Stomach (tissue), 9 donors: ENCODE results near the gene NRP2. TPM values are rescaled to one million over a fixed set of nuclear protein-coding genes. Genes with fewer than 3 reads are reported as not detected.

Source experiments
- DNase-seq, 2 donors: peaks; one replicate each; pipeline versions ENCODE4 v3.0.0 to v3.0.0-alpha.2; 2013 to 2019
- H3K27ac ChIP-seq, 5 donors: fragments of 200-600 bp in 4 of 5; sonication (generic) in 4 of 5; one replicate each; pipeline ENCODE4 v1.5.1; 2013 to 2019; ENCODE audit warnings: mild to moderate bottlenecking in 1 of 5, moderate library complexity in 1 of 5
- H3K27me3 ChIP-seq, 3 donors: fragments of 200-600 bp; sonication (generic); one replicate each; pipeline ENCODE4 v1.5.1; 2017 to 2019; ENCODE audit warnings: mixed run types in 1 of 3
- H3K36me3 ChIP-seq, 4 donors: fragments of 200-600 bp; sonication (generic); 1 replicate in 3 of 4; 2 replicates in 1 of 4; pipeline ENCODE4 v1.5.1; 2016 to 2019
- H3K4me1 ChIP-seq, 4 donors: fragments of 200-600 bp; sonication (generic); one replicate each; pipeline ENCODE4 v1.5.1; 2016 to 2019
- H3K4me3 ChIP-seq, 4 donors: fragments of 200-600 bp; sonication (generic) in 3 of 4; one replicate each; pipeline ENCODE4 v1.5.1; 2016 to 2019; ENCODE audit warnings: mild to moderate bottlenecking in 1 of 4
- H3K9me3 ChIP-seq, 4 donors: fragments of 200-600 bp; sonication (generic); one replicate each; pipeline ENCODE4 v1.5.1; 2016 to 2019
- EP300 ChIP-seq: sonication (generic); formaldehyde crosslinking; IDR thresholded peaks from one replicate; pipeline ENCODE4 v1.6.1; 2017; ENCODE audit warnings: antibody characterized with exemption
- POLR2A ChIP-seq, 4 donors: fragments of 450-650 bp; IDR thresholded peaks; one replicate each; pipeline ENCODE4 v1.6.1; 2016; ENCODE audit warnings: antibody characterized with exemption in 4 of 4, control low read depth in 2 of 4, mild to moderate bottlenecking in 1 of 4, moderate library complexity in 1 of 4
- POLR2AphosphoS5 ChIP-seq, 3 donors: sonication (generic); formaldehyde crosslinking; IDR thresholded peaks; one replicate each; pipeline ENCODE4 v1.6.1; 2016; ENCODE audit warnings: antibody characterized with exemption in 3 of 3
- WGBS, 5 donors: extraction: QIAGEN DNeasy Blood & Tissue Kit in 3 of 5; methylation state at CpG; one replicate each; pipeline versions ENCODE4 v1.1.5 to v1.1.7; 2013 to 2018; 5-methylcytosine and 5-hydroxymethylcytosine counted together
- intact Hi-C: fragments of 100-400 bp; cut with DNase I; formaldehyde crosslinking; loops from one replicate; pipeline ENCODE4 v1.15.1; 2023; ENCODE audit warnings: low total_unique reads
- polyA plus RNA-seq, 3 donors: library from polyadenylated mRNA; stranded (reverse); fragments of 200-250 nt; gene quantifications; one replicate each; pipeline ENCODE4 v1.2.3, GENCODE V29; 2013
- total RNA-seq, 5 donors: library from RNA; depleted of rRNA; stranded (reverse); fragments of >200 nt; gene quantifications; one replicate each; pipeline versions ENCODE4 v1.1.0 to v1.2.3, GENCODE V29; 2014 to 2016
- TF ChIP-seq, protein P1 (sequence below), 7 experiments: fragments of 450-650 bp in 4 of 7; fragments of 200-600 bp in 3 of 7; sonication (generic) in 3 of 7; IDR thresholded peaks; one replicate each; pipeline ENCODE4 v1.5.1; 2016 to 2019; ENCODE audit warnings: antibody characterized with exemption in 7 of 7, control low read depth in 2 of 7, mild to moderate bottlenecking in 1 of 7
- donor health status: healthy with polysubstance abuse.
- donor health status: Bipolar disorder and iron deficiency.
- donor health status: healthy.

NRP2 gene
- total and polyA plus RNA-seq, 8 donors = 0.92 to 166 (median 31.6) TPM

DNA sequence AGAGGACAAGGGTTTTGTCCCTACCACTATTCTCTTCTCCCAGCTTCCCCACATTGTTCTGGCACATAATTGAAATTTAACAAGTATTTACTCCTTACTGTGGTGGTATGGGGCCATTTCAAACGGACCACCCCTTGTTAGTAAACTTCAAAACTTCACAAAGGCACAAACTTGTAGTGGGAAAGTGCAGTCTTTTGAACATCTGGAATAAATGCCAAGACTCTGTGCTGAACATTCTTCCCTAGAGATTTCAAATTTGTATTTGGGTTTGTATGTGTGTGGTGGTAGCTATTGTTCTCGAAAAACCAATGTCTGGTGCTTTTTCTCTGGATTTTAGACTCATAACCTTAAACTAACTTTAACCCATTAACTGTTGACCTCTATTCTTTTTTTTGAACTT is 151.6 kb downstream of the NRP2 start:
- intact Hi-C loops = no loop called here
- H3K4me3 ChIP-seq = no peak overlapping the region
- DNase-seq = no peak
- WGBS, 5 donors = 68 to 74% (median 73%) methylated on average over 2 of the region's 2 CpGs
- no peaks in the 10 kb centered on the region for H3K9me3 ChIP-seq
- TF ChIP-seq POLR2AphosphoS5 (IDR thresholded peaks at IDR 0.05) = no peak
- no peak for TF ChIP-seq POLR2A (IDR thresholded peaks at IDR 0.05)
- TF ChIP-seq EP300 = no peak
- TF ChIP-seq, protein P1, sequence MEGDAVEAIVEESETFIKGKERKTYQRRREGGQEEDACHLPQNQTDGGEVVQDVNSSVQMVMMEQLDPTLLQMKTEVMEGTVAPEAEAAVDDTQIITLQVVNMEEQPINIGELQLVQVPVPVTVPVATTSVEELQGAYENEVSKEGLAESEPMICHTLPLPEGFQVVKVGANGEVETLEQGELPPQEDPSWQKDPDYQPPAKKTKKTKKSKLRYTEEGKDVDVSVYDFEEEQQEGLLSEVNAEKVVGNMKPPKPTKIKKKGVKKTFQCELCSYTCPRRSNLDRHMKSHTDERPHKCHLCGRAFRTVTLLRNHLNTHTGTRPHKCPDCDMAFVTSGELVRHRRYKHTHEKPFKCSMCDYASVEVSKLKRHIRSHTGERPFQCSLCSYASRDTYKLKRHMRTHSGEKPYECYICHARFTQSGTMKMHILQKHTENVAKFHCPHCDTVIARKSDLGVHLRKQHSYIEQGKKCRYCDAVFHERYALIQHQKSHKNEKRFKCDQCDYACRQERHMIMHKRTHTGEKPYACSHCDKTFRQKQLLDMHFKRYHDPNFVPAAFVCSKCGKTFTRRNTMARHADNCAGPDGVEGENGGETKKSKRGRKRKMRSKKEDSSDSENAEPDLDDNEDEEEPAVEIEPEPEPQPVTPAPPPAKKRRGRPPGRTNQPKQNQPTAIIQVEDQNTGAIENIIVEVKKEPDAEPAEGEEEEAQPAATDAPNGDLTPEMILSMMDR (IDR thresholded peaks at IDR 0.05) = no peak
- peaks cover 0 to 38% (median 8%) of the 10 kb centered on the region in 4 donors for H3K4me1 ChIP-seq
- peak overlapping the region in 1 of 5 donors; percentile 66 for H3K27ac ChIP-seq
- no peaks in the 10 kb centered on the region for H3K36me3 ChIP-seq
- no peaks in the 10 kb centered on the region for H3K27me3 ChIP-seq

DNA sequence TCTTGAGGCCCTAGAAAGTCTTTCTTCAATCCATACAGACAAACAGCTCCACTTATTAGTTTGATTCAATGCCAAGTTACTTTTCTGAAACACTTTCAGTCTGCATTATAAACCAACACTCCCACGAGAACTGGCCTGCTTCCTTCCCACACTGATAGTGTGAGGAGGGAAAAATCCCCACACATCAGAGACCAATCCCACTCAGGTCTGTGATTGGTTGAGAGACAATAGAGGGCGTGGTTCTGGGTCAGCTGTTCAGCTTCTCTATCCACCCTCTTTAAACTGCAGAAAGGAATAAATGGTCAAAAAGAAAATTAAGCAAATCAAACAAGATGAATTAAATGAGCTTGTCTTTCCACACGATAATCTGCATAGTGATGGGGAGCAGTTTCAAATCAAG is 152.5 kb downstream of the NRP2 start:
- intact Hi-C loops = no loop called here
- Histone ChIP-seq H3K4me1 (peaks cover 0 to 38% (median 8%) of the 10 kb centered on the region in 4 donors), H3K27me3 (no peaks in the 10 kb centered on the region), H3K36me3 (no peaks in the 10 kb centered on the region), H3K4me3 (no peak overlapping the region), H3K27ac (peak overlapping the region in 2 of 5 donors; percentile 41 to 66), H3K9me3 (no peaks in the 10 kb centered on the region)
- DNase-seq = peak in 1 of 2 donors; percentile 76
- TF ChIP-seq EP300 (no peak), POLR2AphosphoS5 (IDR thresholded peaks at IDR 0.05) (no peak)
- TF ChIP-seq, protein P1 (IDR thresholded peaks at IDR 0.05) = no peak
- 27 to 40% (median 34%) methylated on average over 3 of the region's 3 CpGs for WGBS, 5 donors

DNA sequence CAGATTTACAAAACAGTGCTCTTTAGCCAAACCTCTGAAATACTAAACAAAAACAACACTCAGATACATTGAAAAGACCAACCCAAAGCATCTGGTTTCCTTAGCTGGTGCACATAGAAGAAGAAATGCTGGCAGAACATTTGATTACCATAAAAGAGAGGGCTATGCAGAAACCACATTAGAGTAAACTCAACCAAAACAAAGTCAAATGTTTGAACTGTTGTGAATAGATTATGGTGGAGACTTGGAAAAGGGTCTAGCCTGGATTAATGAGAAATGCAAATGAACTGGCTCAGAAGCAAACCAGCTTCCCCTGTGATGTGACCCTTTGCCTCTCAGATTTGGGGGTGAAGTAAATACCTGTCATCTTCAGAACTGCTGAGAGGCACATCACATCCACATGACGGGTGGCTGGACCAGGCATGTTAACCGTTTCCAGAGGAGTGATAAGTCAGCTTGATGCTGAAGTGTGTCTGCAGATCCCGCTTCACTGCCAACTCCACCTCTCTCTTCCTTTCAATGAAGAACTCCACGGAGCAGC is 153.0 kb downstream of the NRP2 start:
- Histone ChIP-seq H3K27ac (peak overlapping the region in 3 of 5 donors; percentile 50 to 66 (median 65)), H3K9me3 (no peaks in the 10 kb centered on the region), H3K27me3 (no peaks in the 10 kb centered on the region), H3K36me3 (no peaks in the 10 kb centered on the region), H3K4me1 (peaks cover 0 to 38% (median 8%) of the 10 kb centered on the region in 4 donors), H3K4me3 (no peak overlapping the region)
- TF ChIP-seq POLR2AphosphoS5 (IDR thresholded peaks at IDR 0.05) = peak in 1 of 3 donors; percentile 30
- TF ChIP-seq, protein P1 (IDR thresholded peaks at IDR 0.05) = no peak
- peak in 1 of 2 donors; percentile 65 for DNase-seq
- intact Hi-C loops = no loop called here
- WGBS, 5 donors = 48 to 64% (median 59%) methylated on average over 4 of the region's 4 CpGs

DNA sequence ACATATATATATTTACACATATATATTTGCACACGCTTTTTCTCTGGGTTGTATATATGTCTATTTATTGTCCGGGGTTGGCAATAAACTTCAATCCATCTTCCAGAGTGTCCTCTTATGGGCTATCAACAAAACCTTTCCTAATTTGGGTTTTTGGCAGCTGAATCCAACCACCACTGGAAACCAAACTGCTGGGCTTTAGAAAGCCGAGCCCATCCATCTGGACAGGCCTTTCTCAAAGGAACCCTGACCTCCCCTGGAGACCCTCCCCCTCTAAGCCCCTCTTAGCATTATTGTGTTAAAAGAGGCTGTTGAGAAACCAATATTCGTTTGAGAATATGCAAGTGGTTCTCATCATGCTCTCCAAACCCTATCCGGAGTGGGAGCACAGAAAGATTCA is 153.6 kb downstream of the NRP2 start:
- 52 to 71% (median 62%) methylated on average over 5 of the region's 5 CpGs for WGBS, 5 donors
- H3K4me1 ChIP-seq = peaks cover 0 to 38% (median 8%) of the 10 kb centered on the region in 4 donors
- peak in 1 of 2 donors; percentile 52 for DNase-seq
- intact Hi-C loops = no loop called here
- H3K36me3 ChIP-seq = no peaks in the 10 kb centered on the region
- no peak for TF ChIP-seq POLR2AphosphoS5 (IDR thresholded peaks at IDR 0.05)
- TF ChIP-seq, protein P1 (IDR thresholded peaks at IDR 0.05) = no peak
- H3K27ac ChIP-seq = peak overlapping the region in 4 of 5 donors; percentile 38 to 66 (median 58)
- H3K27me3 ChIP-seq = no peaks in the 10 kb centered on the region
- no peak overlapping the region for H3K4me3 ChIP-seq
- H3K9me3 ChIP-seq = no peaks in the 10 kb centered on the region
